PC-9 (cell line): Measurements from ENCODE around the gene TLR3.

Experiments
- EZH2 ChIP-seq: fragments of 200-600 bp; sonication (generic); IDR thresholded peaks from 2 replicates; pipeline ENCODE4 v1.8.0; 2017; ENCODE audit warnings: antibody characterized with exemption, low read depth
- TF ChIP-seq, protein P1 (sequence below): fragments of 200-600 bp; sonication (generic); conservative IDR thresholded peaks from 2 replicates; pipeline ENCODE4 v1.6.1; 2017; ENCODE audit warnings: mixed run types, antibody characterized with exemption, mild to moderate bottlenecking, moderate library complexity

DNA sequence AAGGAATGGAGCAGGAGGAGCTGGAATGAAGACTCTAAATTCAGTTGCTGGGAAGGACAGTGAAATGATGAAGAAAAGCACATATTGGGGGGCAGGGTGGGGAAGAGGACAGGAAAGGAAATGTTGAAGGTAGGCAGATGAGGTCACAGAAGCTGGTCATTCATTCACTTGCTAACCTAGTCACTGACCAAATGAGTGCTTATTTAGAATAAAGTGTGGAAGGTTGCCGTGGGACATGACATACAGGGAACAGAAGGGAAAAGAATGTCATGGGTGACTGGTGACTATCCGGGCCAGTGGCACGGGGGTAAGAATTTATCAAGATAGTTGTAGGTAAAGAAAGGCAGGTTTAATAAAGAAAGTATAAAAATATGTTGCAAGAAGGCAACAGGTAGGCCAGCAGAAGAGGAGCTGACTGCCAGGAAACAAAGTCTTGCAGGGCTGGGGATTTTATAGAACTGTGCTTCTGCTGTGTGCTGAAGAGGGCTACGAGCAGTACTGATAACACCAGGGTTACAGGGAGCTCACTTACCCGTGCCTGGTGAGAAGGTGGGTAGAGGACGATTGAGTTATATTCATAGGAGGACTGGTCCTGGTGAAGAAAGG, 31.9 kb upstream of the TLR3 start:
- TF ChIP-seq, protein P1, sequence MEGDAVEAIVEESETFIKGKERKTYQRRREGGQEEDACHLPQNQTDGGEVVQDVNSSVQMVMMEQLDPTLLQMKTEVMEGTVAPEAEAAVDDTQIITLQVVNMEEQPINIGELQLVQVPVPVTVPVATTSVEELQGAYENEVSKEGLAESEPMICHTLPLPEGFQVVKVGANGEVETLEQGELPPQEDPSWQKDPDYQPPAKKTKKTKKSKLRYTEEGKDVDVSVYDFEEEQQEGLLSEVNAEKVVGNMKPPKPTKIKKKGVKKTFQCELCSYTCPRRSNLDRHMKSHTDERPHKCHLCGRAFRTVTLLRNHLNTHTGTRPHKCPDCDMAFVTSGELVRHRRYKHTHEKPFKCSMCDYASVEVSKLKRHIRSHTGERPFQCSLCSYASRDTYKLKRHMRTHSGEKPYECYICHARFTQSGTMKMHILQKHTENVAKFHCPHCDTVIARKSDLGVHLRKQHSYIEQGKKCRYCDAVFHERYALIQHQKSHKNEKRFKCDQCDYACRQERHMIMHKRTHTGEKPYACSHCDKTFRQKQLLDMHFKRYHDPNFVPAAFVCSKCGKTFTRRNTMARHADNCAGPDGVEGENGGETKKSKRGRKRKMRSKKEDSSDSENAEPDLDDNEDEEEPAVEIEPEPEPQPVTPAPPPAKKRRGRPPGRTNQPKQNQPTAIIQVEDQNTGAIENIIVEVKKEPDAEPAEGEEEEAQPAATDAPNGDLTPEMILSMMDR: no peak
- no peak for TF ChIP-seq EZH2
